Measurements from ENCODE around the gene NXNL1. TPM values are rescaled to one million over a fixed set of nuclear protein-coding genes. Genes with fewer than 3 reads are reported as not detected.

Gene NXNL1
- total RNA-seq, 1 experiment from 2014 or later, result not detected

- ChIA-PET POLR2A (interaction anchor here (0.6 kb wide), 1 partner anchor 13 kb away, joined by 3 read pairs; no protein-coding TSS in a partner anchor), CTCF (interaction anchor here (0.5 kb wide), 1 partner anchor 9 kb away, joined by 5 read pairs; no protein-coding TSS in a partner anchor)
- ATAC-seq (peak; percentile 32; the same call in 1 of the 2 replicates), DNase-seq (ENCODE audit: low read depth, low spot score) (no peak)
- H3K27ac ChIP-seq (ENCODE audit: low read length), result peak overlapping the region; percentile 77
- no TSS peak for BruUV-seq (replicated peaks)
- intact Hi-C loops (cut with micrococcal nuclease; ENCODE audit: unreplicated experiment), result no loop called here
- peaks cover 12% of the 10 kb centered on the region; the same call in 1 of the 2 replicates for H3K4me1 ChIP-seq (ENCODE audit: control insufficient read depth, insufficient read depth, low read length)
- H3K27me3 ChIP-seq (ENCODE audit: control insufficient read depth, insufficient read depth, low read length), result no peaks in the 10 kb centered on the region
- in situ Hi-C loops (cut with HindIII; ENCODE audit: low pct_unique_long_range_greater_than_20kb, low sequenced_read_pairs), result no loop called here
- peak overlapping the region; percentile 8 to 39; a peak in 3 of 4 replicates for H3K4me3 ChIP-seq (ENCODE audit: low read depth in 2 of 2, low read length in 2 of 2)
- no peaks in the 10 kb centered on the region for H3K9me3 ChIP-seq (ENCODE audit: control insufficient read depth, insufficient read depth, low read depth, low read length)
- H3K36me3 ChIP-seq (ENCODE audit: control insufficient read depth, insufficient read depth, low read length), result no peaks in the 10 kb centered on the region
- no peak for TF ChIP-seq TCF7L2 (IDR thresholded peaks at IDR 0.05; ENCODE audit: low read depth, low read length)
- TF ChIP-seq CTCF (IDR thresholded peaks at IDR 0.05), result no peak
- TF ChIP-seq, protein P1, sequence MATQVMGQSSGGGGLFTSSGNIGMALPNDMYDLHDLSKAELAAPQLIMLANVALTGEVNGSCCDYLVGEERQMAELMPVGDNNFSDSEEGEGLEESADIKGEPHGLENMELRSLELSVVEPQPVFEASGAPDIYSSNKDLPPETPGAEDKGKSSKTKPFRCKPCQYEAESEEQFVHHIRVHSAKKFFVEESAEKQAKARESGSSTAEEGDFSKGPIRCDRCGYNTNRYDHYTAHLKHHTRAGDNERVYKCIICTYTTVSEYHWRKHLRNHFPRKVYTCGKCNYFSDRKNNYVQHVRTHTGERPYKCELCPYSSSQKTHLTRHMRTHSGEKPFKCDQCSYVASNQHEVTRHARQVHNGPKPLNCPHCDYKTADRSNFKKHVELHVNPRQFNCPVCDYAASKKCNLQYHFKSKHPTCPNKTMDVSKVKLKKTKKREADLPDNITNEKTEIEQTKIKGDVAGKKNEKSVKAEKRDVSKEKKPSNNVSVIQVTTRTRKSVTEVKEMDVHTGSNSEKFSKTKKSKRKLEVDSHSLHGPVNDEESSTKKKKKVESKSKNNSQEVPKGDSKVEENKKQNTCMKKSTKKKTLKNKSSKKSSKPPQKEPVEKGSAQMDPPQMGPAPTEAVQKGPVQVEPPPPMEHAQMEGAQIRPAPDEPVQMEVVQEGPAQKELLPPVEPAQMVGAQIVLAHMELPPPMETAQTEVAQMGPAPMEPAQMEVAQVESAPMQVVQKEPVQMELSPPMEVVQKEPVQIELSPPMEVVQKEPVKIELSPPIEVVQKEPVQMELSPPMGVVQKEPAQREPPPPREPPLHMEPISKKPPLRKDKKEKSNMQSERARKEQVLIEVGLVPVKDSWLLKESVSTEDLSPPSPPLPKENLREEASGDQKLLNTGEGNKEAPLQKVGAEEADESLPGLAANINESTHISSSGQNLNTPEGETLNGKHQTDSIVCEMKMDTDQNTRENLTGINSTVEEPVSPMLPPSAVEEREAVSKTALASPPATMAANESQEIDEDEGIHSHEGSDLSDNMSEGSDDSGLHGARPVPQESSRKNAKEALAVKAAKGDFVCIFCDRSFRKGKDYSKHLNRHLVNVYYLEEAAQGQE (IDR thresholded peaks at IDR 0.05; ENCODE audit: insufficient read depth in 1 of 2, low read depth in 2 of 2, low read length in 1 of 2), result no peak
- TF ChIP-seq POLR2AphosphoS5 (IDR thresholded peaks at IDR 0.05; ENCODE audit: low read depth, low read length), result no peak
- no peak for TF ChIP-seq SIN3A (IDR thresholded peaks at IDR 0.05; ENCODE audit: borderline replicate concordance, insufficient read depth, low read depth, low read length)
These were observed 53.9 kb downstream of the NXNL1 start for GRCh38 chr19:17406887-17407196.

DNA sequence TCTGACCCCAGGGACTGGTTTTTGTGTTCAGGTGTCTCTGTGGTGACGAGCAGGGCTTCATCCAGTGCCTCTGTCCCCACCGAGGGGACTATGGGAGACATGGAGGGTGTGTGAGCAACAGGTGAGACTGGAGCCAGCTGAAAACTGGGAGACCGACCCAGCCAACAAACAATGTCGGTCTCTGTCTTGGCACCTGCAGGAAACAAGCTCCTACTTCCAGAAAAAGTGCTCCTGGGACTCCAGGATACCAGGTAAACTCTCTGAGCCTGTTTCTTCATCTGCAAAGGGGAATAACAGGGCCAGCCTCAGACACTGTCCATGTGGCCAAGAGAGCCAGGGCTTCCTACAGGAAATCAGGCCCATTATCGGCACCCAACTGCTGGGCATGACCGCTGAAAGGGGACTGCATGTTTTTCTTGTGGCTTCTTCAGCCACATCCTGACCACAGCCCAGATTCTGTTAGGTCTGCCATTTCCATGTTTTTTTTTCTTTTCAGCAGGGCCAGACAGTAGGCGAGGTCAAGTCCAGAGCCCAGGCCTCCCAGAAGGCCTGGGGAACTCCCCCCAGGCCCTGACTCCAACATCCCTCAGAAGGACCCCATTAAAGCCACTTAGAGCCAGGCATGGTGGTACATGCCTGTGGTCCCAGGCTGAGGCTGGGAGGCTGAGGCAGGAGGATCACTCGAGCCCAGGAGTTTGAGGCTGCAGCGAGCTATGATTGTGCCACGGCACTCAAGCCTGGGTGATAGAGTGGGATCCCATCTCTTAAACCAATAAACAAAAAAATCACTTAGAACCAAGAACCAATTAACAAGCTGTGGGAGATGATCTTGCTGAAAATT, 54.5 kb downstream of the NXNL1 start:
- TSS peak; percentile 96 for BruUV-seq (replicated peaks)
- Histone ChIP-seq H3K9me3 (ENCODE audit: control insufficient read depth, insufficient read depth, low read depth, low read length) (no peaks in the 10 kb centered on the region), H3K27me3 (ENCODE audit: control insufficient read depth, insufficient read depth, low read length) (no peaks in the 10 kb centered on the region), H3K36me3 (ENCODE audit: control insufficient read depth, insufficient read depth, low read length) (no peaks in the 10 kb centered on the region), H3K4me3 (ENCODE audit: low read depth in 2 of 2, low read length in 2 of 2) (peak overlapping the region; percentile 12 to 39), H3K4me1 (ENCODE audit: control insufficient read depth, insufficient read depth, low read length) (peaks cover 12% of the 10 kb centered on the region; the same call in 1 of the 2 replicates), H3K27ac (ENCODE audit: low read length) (peak overlapping the region; percentile 77)
- TF ChIP-seq SIN3A (IDR thresholded peaks at IDR 0.05; ENCODE audit: borderline replicate concordance, insufficient read depth, low read depth, low read length), result no peak
- TF ChIP-seq, protein P1 (IDR thresholded peaks at IDR 0.05; ENCODE audit: insufficient read depth in 1 of 2, low read depth in 2 of 2, low read length in 1 of 2), result no peak
- no peak for TF ChIP-seq CTCF (IDR thresholded peaks at IDR 0.05)
- TF ChIP-seq POLR2AphosphoS5 (IDR thresholded peaks at IDR 0.05; ENCODE audit: low read depth, low read length), result no peak; the same call in 1 of the 2 replicates
- TF ChIP-seq TCF7L2 (IDR thresholded peaks at IDR 0.05; ENCODE audit: low read depth, low read length), result no peak
- intact Hi-C loops (cut with micrococcal nuclease; ENCODE audit: unreplicated experiment) (no loop called here), in situ Hi-C loops (cut with HindIII; ENCODE audit: low pct_unique_long_range_greater_than_20kb, low sequenced_read_pairs) (no loop called here)
- POLR2A ChIA-PET, result interaction anchor here (0.6 kb wide), 1 partner anchor 13 kb away, joined by 3 read pairs; no protein-coding TSS in a partner anchor
- ATAC-seq, result peak; percentile 59
- DNase-seq (ENCODE audit: low read depth, low spot score), result no peak
- CTCF ChIA-PET, result no interaction called here

All from Panc1 (cell line).